Measurements from ENCODE around the gene OTOF. TPM values are rescaled to one million over a fixed set of nuclear protein-coding genes. Genes with fewer than 3 reads are reported as not detected.

Gene OTOF
- total RNA-seq, 1 donor, result not detected

DNA sequence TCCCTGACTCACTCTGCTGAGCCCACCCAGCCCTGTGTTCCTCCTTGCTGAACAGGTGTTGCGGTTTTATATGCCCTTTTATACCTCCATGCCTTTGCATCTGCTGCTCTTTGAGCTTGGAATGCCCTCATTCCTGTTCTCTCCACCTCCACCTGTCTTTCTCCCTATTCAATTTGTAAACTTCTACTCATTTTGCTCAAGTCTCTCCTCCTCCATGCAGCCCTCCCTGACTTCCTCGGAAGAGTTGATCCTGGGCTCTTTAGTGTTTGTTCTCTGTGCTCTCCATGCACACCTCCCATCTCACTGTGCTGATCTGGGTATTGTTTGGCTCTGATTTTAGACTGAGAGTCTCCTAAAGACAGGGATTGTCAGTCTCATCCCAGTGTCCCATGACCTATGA is 7.2 kb upstream of the OTOF start:
- Histone ChIP-seq H3K79me2 (ENCODE audit: insufficient read depth, low read length) (no peaks in the 10 kb centered on the region), H3K4me3 (ENCODE audit: insufficient read depth, low read length) (no peak overlapping the region), H3K36me3 (ENCODE audit: insufficient read depth, low read length) (no peaks in the 10 kb centered on the region), H3K4me1 (ENCODE audit: insufficient read depth, low read length) (no peaks in the 10 kb centered on the region), H3K27ac (ENCODE audit: low read depth, low read length) (no peak overlapping the region), H3K9me3 (ENCODE audit: low read depth, low read length) (no peaks in the 10 kb centered on the region), H3K27me3 (ENCODE audit: insufficient read depth, low read length) (peaks cover 8% of the 10 kb centered on the region), H2AFZ (ENCODE audit: low read length) (no peak overlapping the region), H3K4me2 (ENCODE audit: insufficient read depth, low read length) (no peak overlapping the region), H4K20me1 (ENCODE audit: insufficient read depth, low read length) (no peaks in the 10 kb centered on the region)
- TF ChIP-seq CTCF (IDR thresholded peaks at IDR 0.05; ENCODE audit: extremely low read depth, low read depth, low read length), result no peak
- no peak for DNase-seq (ENCODE audit: insufficient read length, low spot score, missing footprints)

DNA sequence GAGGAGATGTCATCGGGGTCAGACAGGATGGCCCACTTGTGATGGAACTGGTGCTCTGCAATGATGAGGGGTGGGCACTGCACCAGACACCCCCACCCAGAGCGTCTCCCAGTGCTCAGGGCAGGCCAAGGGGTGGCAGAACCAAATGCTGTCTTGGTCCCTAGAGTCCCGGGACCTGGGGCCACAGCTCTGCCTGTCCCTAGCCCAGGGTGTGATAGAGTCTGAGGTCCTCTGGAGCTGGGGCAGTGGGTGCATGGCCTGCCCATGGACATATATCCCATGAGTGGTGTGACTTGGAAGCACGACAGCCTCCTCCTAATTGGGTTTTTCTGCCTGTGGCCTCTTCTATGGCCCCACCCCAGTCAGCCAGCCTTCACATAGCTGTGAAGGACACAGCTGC is 6.7 kb upstream of the OTOF start:
- Histone ChIP-seq H3K9me3 (ENCODE audit: low read depth, low read length) (no peaks in the 10 kb centered on the region), H2AFZ (ENCODE audit: low read length) (no peak overlapping the region), H4K20me1 (ENCODE audit: insufficient read depth, low read length) (no peaks in the 10 kb centered on the region), H3K4me1 (ENCODE audit: insufficient read depth, low read length) (no peaks in the 10 kb centered on the region), H3K4me2 (ENCODE audit: insufficient read depth, low read length) (no peak overlapping the region), H3K36me3 (ENCODE audit: insufficient read depth, low read length) (no peaks in the 10 kb centered on the region), H3K79me2 (ENCODE audit: insufficient read depth, low read length) (no peaks in the 10 kb centered on the region), H3K4me3 (ENCODE audit: insufficient read depth, low read length) (no peak overlapping the region), H3K27me3 (ENCODE audit: insufficient read depth, low read length) (peaks cover 8% of the 10 kb centered on the region), H3K27ac (ENCODE audit: low read depth, low read length) (no peak overlapping the region)
- DNase-seq (ENCODE audit: insufficient read length, low spot score, missing footprints), result no peak
- no peak for TF ChIP-seq CTCF (IDR thresholded peaks at IDR 0.05; ENCODE audit: extremely low read depth, low read depth, low read length)

DNA sequence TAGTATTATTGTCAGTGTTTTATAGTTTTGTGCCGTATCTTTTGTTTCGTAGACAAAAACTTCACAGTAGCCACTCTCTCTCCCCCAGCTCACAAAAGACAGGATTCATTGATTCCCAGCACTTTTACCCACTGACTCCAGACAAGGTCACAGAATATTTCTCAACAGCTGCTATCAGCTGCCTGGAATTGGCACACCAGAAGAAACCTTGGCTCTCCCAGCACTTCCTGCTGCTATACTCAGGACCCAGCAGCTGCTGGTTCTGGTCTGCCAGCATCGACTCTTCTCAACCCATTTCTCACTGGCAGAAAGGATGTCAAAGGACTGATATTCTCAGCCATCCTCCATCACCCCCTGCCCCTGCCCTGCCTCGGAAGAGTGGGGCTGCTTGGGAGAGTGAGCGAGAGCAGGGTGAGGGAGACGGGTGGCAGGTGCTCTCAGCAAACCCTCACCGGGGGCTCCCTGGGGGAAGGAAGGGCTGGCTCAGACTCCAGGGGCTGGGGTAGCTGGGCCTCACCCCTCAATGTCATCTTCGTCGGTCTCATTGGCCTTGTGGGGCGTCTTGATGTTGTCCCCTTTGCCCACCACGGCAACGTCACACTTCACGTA is 6.1 kb upstream of the OTOF start:
- H3K27ac ChIP-seq (ENCODE audit: low read depth, low read length), result no peak overlapping the region
- H3K27me3 ChIP-seq (ENCODE audit: insufficient read depth, low read length), result peaks cover 8% of the 10 kb centered on the region
- no peaks in the 10 kb centered on the region for H3K4me1 ChIP-seq (ENCODE audit: insufficient read depth, low read length)
- DNase-seq (ENCODE audit: insufficient read length, low spot score, missing footprints), result no peak
- no peak overlapping the region for H2AFZ ChIP-seq (ENCODE audit: low read length)
- H3K79me2 ChIP-seq (ENCODE audit: insufficient read depth, low read length), result no peaks in the 10 kb centered on the region
- TF ChIP-seq CTCF (IDR thresholded peaks at IDR 0.05; ENCODE audit: extremely low read depth, low read depth, low read length), result no peak
- no peaks in the 10 kb centered on the region for H3K9me3 ChIP-seq (ENCODE audit: low read depth, low read length)
- no peak overlapping the region for H3K4me3 ChIP-seq (ENCODE audit: insufficient read depth, low read length)
- no peak overlapping the region for H3K4me2 ChIP-seq (ENCODE audit: insufficient read depth, low read length)
- H4K20me1 ChIP-seq (ENCODE audit: insufficient read depth, low read length), result no peaks in the 10 kb centered on the region
- H3K36me3 ChIP-seq (ENCODE audit: insufficient read depth, low read length), result no peaks in the 10 kb centered on the region

DNA sequence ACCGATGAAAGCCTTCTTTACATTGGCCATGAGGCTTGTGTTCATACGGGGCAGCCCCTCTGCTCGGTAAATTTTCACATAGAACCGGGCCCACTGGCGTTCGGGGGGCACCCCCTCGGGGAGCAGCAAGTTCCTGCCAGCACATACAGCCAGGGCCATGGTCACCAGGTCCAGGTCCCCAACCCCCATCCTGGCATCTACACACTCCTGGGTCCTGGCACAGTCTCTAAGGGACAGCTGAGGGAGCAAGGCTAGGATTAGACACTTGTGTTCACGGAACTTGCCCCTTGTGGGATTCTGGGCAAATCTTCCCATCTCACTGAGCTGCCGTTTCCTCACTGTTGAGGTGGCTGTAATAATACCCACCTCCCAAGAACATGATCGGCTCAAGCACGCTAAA is 5.6 kb upstream of the OTOF start:
- no peak overlapping the region for H3K4me2 ChIP-seq (ENCODE audit: insufficient read depth, low read length)
- no peak for TF ChIP-seq CTCF (IDR thresholded peaks at IDR 0.05; ENCODE audit: extremely low read depth, low read depth, low read length)
- no peak overlapping the region for H2AFZ ChIP-seq (ENCODE audit: low read length)
- H3K79me2 ChIP-seq (ENCODE audit: insufficient read depth, low read length), result no peaks in the 10 kb centered on the region
- DNase-seq (ENCODE audit: insufficient read length, low spot score, missing footprints), result no peak
- no peaks in the 10 kb centered on the region for H4K20me1 ChIP-seq (ENCODE audit: insufficient read depth, low read length)
- no peaks in the 10 kb centered on the region for H3K36me3 ChIP-seq (ENCODE audit: insufficient read depth, low read length)
- H3K4me3 ChIP-seq (ENCODE audit: insufficient read depth, low read length), result no peak overlapping the region
- no peak overlapping the region for H3K27ac ChIP-seq (ENCODE audit: low read depth, low read length)
- H3K9me3 ChIP-seq (ENCODE audit: low read depth, low read length), result no peaks in the 10 kb centered on the region
- H3K27me3 ChIP-seq (ENCODE audit: insufficient read depth, low read length), result peaks cover 8% of the 10 kb centered on the region
- H3K4me1 ChIP-seq (ENCODE audit: insufficient read depth, low read length), result no peaks in the 10 kb centered on the region

All from osteoblast (primary cell).